ENCODE measurements around the gene GTF2H4.

The GTF2H4 gene

DNA sequence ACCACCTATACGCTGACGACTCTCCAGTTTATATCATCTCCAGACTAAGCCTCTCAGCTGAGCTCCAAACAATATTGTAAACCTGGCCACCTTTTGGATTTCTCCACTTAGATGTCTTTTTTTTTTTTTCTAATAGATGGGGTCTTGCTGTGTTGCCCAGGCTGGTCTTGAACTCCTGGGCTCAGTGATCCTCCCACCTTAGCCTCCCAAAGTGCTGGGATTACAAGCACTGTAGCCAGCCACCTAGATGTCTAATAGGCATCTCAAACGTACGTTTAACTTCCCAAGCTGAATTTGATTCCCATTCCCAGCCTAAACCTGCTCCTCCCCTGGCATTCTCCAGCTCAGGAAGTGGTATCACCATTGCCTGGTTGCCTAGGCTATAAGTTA, 18.5 kb upstream of the GTF2H4 start:
- DNase-seq (ENCODE audit: extremely low read depth, low read depth) = no peak
- TF ChIP-seq, protein P1, sequence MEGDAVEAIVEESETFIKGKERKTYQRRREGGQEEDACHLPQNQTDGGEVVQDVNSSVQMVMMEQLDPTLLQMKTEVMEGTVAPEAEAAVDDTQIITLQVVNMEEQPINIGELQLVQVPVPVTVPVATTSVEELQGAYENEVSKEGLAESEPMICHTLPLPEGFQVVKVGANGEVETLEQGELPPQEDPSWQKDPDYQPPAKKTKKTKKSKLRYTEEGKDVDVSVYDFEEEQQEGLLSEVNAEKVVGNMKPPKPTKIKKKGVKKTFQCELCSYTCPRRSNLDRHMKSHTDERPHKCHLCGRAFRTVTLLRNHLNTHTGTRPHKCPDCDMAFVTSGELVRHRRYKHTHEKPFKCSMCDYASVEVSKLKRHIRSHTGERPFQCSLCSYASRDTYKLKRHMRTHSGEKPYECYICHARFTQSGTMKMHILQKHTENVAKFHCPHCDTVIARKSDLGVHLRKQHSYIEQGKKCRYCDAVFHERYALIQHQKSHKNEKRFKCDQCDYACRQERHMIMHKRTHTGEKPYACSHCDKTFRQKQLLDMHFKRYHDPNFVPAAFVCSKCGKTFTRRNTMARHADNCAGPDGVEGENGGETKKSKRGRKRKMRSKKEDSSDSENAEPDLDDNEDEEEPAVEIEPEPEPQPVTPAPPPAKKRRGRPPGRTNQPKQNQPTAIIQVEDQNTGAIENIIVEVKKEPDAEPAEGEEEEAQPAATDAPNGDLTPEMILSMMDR (IDR thresholded peaks at IDR 0.05; ENCODE audit: low read depth, low read length) = no peak

DNA sequence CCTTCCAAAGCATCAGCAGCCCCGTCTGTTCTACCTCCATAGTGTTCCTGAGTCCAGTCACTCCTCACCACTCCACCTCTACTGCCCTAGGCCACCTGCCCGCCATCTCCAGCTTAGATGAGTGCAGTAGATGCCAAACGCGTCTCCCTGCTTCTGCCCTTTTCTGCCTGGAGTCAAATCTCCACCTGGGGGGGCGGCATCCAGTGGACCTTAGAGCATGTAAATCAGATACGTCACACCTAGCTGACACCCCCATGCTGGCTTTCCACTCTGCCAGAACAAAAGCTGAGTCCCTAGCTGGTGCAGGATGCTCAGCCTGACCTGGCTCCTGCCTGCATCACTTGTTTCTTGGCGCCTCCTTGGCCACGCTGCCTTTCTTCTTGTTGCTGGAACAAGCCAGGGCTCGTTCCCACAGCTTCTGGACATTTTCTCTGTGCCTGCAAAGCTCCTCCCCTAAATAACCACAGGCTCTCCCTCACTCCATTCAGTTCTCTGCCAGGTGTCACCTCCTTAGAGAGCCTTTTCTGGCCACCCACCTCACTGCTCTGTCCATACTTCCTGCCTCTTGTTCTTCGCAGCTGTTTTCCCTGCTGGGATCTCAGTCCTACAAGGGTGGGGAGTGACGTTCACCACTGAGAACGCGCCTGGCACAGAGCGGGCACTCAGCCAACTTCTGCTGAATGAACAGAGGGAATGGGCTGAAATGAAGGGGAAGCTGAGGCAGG, 17.9 kb upstream of the GTF2H4 start:
- no peak for DNase-seq (ENCODE audit: extremely low read depth, low read depth)

DNA sequence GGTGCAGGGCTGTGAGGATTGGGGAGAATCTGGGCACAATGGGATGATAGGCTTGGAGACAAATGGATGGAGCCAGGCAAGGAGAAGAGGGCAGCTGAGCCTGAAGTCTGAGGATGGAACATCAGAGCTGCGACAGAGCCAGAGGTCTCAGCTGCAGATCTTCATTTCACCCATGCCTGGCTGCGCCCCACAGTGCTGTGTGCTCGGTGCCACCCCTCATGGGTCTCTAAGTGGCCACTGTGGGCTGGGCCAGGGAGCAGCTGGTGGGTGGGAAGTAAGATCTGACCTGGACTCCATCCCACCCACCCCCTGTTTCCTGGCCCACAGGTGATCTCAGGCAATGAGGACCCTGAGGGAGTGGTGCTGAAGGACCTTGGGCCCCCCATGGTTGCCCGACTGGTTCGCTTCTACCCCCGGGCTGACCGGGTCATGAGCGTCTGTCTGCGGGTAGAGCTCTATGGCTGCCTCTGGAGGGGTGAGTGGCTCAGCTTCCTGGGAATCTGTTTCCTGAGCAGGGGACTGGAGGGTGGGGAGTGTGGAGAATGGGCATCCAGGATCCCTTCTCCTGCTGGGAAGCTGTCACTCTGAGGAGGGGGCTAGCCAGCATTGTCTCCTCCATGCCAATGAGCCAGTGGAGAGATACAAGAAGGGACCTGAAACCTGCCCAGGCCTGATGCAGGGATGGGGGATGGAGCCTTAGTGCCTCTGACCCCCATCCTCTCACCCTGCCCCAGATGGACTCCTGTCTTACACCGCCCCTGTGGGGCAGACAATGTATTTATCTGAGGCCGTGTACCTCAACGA, 17.2 kb upstream of the GTF2H4 start:
- no peak for DNase-seq (ENCODE audit: extremely low read depth, low read depth)
- TF ChIP-seq, protein P1 (IDR thresholded peaks at IDR 0.05; ENCODE audit: low read depth, low read length) = no peak

More for the DNA sequence above, 17.9 kb upstream of the GTF2H4 start:
- TF ChIP-seq, protein P1 (IDR thresholded peaks at IDR 0.05; ENCODE audit: low read depth, low read length) = no peak

DNA sequence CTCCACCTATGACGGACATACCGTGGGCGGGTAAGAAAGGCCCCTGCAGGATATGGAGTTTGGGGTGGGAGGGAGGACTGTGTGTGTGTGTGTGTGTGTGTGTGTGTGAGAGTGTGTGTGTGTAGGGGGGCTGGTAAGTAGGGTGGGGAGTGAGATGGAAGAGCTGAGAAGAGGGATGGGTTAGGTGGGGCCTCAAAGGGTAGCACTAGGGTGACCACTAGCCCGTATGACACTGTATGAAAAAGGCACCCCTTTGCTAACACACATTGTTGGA, 16.6 kb upstream of the GTF2H4 start:
- TF ChIP-seq, protein P1 (IDR thresholded peaks at IDR 0.05; ENCODE audit: low read depth, low read length) = no peak
- DNase-seq (ENCODE audit: extremely low read depth, low read depth) = no peak

DNA sequence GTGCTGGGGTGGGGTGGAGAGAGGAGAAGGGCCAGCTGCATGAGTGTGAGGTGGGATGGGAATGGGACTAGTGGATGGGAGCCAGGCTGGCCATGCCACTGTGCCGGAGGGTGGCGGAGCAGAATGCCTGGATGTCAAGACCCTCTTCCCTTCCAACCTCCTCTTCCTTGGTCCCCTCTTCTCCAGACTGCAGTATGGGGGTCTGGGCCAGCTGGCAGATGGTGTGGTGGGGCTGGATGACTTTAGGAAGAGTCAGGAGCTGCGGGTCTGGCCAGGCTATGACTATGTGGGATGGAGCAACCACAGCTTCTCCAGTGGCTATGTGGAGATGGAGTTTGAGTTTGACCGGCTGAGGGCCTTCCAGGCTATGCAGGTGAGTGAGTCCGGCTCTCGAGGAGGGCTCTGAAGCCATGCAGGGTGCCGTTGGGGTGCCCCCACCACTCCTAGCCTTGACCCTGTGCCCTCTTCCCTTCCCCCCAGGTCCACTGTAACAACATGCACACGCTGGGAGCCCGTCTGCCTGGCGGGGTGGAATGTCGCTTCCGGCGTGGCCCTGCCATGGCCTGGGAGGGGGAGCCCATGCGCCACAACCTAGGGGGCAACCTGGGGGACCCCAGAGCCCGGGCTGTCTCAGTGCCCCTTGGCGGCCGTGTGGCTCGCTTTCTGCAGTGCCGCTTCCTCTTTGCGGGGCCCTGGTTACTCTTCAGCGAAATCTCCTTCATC, 16.0 kb upstream of the GTF2H4 start:
- TF ChIP-seq, protein P1 (IDR thresholded peaks at IDR 0.05; ENCODE audit: low read depth, low read length) = no peak
- no peak for DNase-seq (ENCODE audit: extremely low read depth, low read depth)

DNA sequence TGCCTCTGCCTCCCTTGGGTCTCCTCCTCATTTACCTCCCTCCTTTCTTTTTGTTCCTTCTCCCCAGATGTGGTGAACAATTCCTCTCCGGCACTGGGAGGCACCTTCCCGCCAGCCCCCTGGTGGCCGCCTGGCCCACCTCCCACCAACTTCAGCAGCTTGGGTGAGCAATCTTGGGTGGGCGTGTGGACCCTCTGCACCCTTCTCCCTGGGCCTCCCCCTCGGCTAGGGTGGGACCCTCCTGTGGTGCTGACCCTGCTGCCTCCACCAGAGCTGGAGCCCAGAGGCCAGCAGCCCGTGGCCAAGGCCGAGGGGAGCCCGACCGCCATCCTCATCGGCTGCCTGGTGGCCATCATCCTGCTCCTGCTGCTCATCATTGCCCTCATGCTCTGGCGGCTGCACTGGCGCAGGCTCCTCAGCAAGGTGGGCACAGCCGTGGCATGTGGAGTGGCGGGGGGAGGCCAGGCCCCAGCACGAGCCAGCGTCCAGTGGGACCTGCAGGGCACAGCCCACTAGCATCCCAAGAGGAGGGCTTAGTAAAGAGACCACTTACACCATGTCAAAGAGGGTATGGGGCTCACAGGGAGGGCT, 14.9 kb upstream of the GTF2H4 start:
- TF ChIP-seq, protein P1 (IDR thresholded peaks at IDR 0.05; ENCODE audit: low read depth, low read length) = no peak
- no peak for DNase-seq (ENCODE audit: extremely low read depth, low read depth)
